MM.1S (cell line): ENCODE measurements around the gene FAM184A.

ENCODE experiments used
- DNase-seq: peaks from one replicate; pipeline ENCODE4 v3.0.0-alpha.2; 2015
- H2AFZ ChIP-seq: fragments of 300-600 bp; sonication (generic); 2 replicates; pipeline ENCODE4 v1.6.0; 2016; ENCODE audit warnings: antibody characterized with exemption, low read length
- H3F3A ChIP-seq: fragments of 300-600 bp; sonication (generic); 2 replicates; pipeline ENCODE4 v1.6.1; 2016; ENCODE audit warnings: mild to moderate bottlenecking, antibody characterized with exemption, low read length, moderate library complexity, mixed read lengths; ENCODE audit not compliant: insufficient read depth
- H3K27ac ChIP-seq: fragments of 300-600 bp; sonication (generic); 2 replicates; pipeline ENCODE4 v1.5.1; 2016; ENCODE audit warnings: mild to moderate bottlenecking, low read length
- H3K27me3 ChIP-seq: fragments of 300-600 bp; sonication (generic); replicated peaks from 2 replicates; pipeline ENCODE4 v1.6.0; 2016; ENCODE audit warnings: low read length; ENCODE audit not compliant: insufficient read depth
- H3K36me3 ChIP-seq: fragments of 300-600 bp; sonication (generic); replicated peaks from 2 replicates; pipeline ENCODE4 v1.6.1; 2016; ENCODE audit warnings: mild to moderate bottlenecking, low read length, mixed read lengths; ENCODE audit not compliant: insufficient read depth
- H3K4me1 ChIP-seq: fragments of 300-600 bp; sonication (generic); 2 replicates; pipeline ENCODE4 v1.6.1; 2016; ENCODE audit warnings: low read length, mixed read lengths
- H3K4me2 ChIP-seq: fragments of 300-600 bp; sonication (generic); 2 replicates; pipeline ENCODE4 v1.6.0; 2016; ENCODE audit warnings: low read depth, low read length
- H3K4me3 ChIP-seq: fragments of 300-600 bp; sonication (generic); 2 replicates; pipeline ENCODE4 v1.5.1; 2016; ENCODE audit warnings: low read length, mixed read lengths
- H3K79me2 ChIP-seq: fragments of 300-600 bp; sonication (generic); 2 replicates; pipeline ENCODE4 v1.6.1; 2016; ENCODE audit warnings: mixed run types, low read length, mixed read lengths
- H3K9ac ChIP-seq: fragments of 300-600 bp; sonication (generic); 2 replicates; pipeline ENCODE4 v1.6.1; 2016; ENCODE audit warnings: low read length, mixed read lengths
- H3K9me2 ChIP-seq: fragments of 300-600 bp; sonication (generic); replicated peaks from 2 replicates; pipeline ENCODE4 v1.6.1; 2016; ENCODE audit warnings: mild to moderate bottlenecking, low read length, mixed read lengths; ENCODE audit not compliant: insufficient read depth
- H3K9me3 ChIP-seq: fragments of 300-600 bp; sonication (generic); replicated peaks from 2 replicates; pipeline ENCODE4 v1.6.1; 2016; ENCODE audit warnings: mild to moderate bottlenecking, low read length, mixed read lengths; ENCODE audit not compliant: insufficient read depth
- H4K20me1 ChIP-seq: fragments of 300-600 bp; sonication (generic); 2 replicates; pipeline ENCODE4 v1.6.1; 2016; ENCODE audit warnings: mild to moderate bottlenecking, low read length, moderate library complexity, mixed read lengths; ENCODE audit not compliant: insufficient read depth
- EZH2 ChIP-seq: fragments of 300-600 bp; sonication (generic); optimal IDR thresholded peaks from 2 replicates; pipeline ENCODE3; 2017; ENCODE audit warnings: low read depth, mild to moderate bottlenecking, antibody characterized with exemption, low read length, mixed read lengths
- EZH2phosphoT487 ChIP-seq: fragments of 300-600 bp; sonication (generic); IDR thresholded peaks from 2 replicates; pipeline ENCODE4 v1.6.1; 2018; ENCODE audit warnings: antibody characterized with exemption, low read length
- TF ChIP-seq, protein P1 (sequence below): fragments of 300-600 bp; sonication (generic); IDR thresholded peaks from 2 replicates; pipeline ENCODE4 v1.5.1; 2016; ENCODE audit warnings: antibody characterized with exemption, low read length, mixed read lengths

FAM184A gene

GRCh38 chr6:118980063-118980462 lies 98.4 kb downstream of the FAM184A start:
- Histone ChIP-seq H3F3A (no peaks in the 10 kb centered on the region), H2AFZ (no peak overlapping the region), H3K9me2 (no peaks in the 10 kb centered on the region), H3K4me3 (no peak overlapping the region), H3K9ac (no peak overlapping the region), H3K79me2 (no peaks in the 10 kb centered on the region), H3K27ac (no peak overlapping the region), H3K27me3 (no peaks in the 10 kb centered on the region), H3K4me2 (no peak overlapping the region), H4K20me1 (no peaks in the 10 kb centered on the region), H3K4me1 (no peaks in the 10 kb centered on the region), H3K36me3 (no peaks in the 10 kb centered on the region), H3K9me3 (no peaks in the 10 kb centered on the region)
- TF ChIP-seq EZH2, result no peak
- TF ChIP-seq EZH2phosphoT487, result no peak
- TF ChIP-seq, protein P1, sequence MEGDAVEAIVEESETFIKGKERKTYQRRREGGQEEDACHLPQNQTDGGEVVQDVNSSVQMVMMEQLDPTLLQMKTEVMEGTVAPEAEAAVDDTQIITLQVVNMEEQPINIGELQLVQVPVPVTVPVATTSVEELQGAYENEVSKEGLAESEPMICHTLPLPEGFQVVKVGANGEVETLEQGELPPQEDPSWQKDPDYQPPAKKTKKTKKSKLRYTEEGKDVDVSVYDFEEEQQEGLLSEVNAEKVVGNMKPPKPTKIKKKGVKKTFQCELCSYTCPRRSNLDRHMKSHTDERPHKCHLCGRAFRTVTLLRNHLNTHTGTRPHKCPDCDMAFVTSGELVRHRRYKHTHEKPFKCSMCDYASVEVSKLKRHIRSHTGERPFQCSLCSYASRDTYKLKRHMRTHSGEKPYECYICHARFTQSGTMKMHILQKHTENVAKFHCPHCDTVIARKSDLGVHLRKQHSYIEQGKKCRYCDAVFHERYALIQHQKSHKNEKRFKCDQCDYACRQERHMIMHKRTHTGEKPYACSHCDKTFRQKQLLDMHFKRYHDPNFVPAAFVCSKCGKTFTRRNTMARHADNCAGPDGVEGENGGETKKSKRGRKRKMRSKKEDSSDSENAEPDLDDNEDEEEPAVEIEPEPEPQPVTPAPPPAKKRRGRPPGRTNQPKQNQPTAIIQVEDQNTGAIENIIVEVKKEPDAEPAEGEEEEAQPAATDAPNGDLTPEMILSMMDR, result no peak
- DNase-seq, result no peak

DNA sequence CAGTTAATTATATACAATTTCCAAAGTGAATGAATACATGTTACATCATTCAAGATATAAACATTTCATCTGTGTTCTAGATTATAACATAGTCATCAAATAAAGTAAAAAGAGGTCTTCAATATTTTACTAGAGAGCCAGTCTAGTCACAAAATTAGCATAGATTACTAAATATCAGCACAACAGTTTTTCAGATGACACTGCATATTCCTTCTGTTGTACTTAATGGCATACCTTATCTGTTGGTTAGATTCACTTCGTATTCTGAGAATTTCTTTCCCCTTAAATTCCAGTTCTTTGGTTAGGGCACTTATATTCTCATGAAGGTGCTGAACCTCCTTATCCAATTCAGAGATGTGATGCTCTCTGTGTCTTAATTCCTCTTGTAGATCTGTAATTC lies 103.7 kb downstream of the FAM184A start:
- TF ChIP-seq EZH2phosphoT487 (no peak), EZH2 (no peak)
- TF ChIP-seq, protein P1, result no peak
- H3K79me2 ChIP-seq, result no peaks in the 10 kb centered on the region
- H3K4me2 ChIP-seq, result no peak overlapping the region
- DNase-seq, result no peak
- H3K4me3 ChIP-seq, result no peak overlapping the region
- no peaks in the 10 kb centered on the region for H3K4me1 ChIP-seq
- H3F3A ChIP-seq, result no peaks in the 10 kb centered on the region
- H3K27me3 ChIP-seq, result no peaks in the 10 kb centered on the region
- no peaks in the 10 kb centered on the region for H3K9me2 ChIP-seq
- no peaks in the 10 kb centered on the region for H4K20me1 ChIP-seq
- no peak overlapping the region for H3K9ac ChIP-seq
- no peaks in the 10 kb centered on the region for H3K9me3 ChIP-seq
- H3K36me3 ChIP-seq, result no peaks in the 10 kb centered on the region
- no peak overlapping the region for H3K27ac ChIP-seq
- H2AFZ ChIP-seq, result no peak overlapping the region

DNA sequence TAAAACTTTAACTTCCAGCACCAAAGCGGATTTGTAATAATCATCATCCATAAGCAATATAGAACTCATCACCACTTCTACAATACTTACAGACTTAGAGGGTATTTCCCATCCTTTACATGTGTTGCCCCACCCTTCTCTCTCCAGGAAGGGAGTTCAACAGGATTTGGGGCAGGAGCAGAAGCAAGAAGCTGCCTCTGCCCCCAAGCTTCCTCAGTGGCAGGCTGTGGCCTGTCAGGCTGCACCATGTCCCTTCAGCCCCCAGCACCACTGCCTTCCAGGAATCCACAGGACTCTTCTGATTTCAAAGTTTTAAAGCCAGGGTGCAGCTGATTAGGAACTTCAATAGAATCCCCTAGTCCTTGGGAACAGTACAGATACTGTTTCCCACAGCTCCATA lies 106.8 kb downstream of the FAM184A start:
- no peaks in the 10 kb centered on the region for H3K36me3 ChIP-seq
- H4K20me1 ChIP-seq, result no peaks in the 10 kb centered on the region
- H3K4me2 ChIP-seq, result no peak overlapping the region
- TF ChIP-seq EZH2 (no peak), EZH2phosphoT487 (no peak)
- TF ChIP-seq, protein P1, result no peak
- H3K4me1 ChIP-seq, result peaks cover 7% of the 10 kb centered on the region
- H3K79me2 ChIP-seq, result no peaks in the 10 kb centered on the region
- no peak overlapping the region for H3K9ac ChIP-seq
- H3K4me3 ChIP-seq, result no peak overlapping the region
- no peaks in the 10 kb centered on the region for H3K9me2 ChIP-seq
- no peak for DNase-seq
- no peaks in the 10 kb centered on the region for H3K27me3 ChIP-seq
- H3F3A ChIP-seq, result no peaks in the 10 kb centered on the region
- no peak overlapping the region for H2AFZ ChIP-seq
- H3K27ac ChIP-seq, result no peak overlapping the region
- H3K9me3 ChIP-seq, result no peaks in the 10 kb centered on the region
